ENCODE measurements around the gene C19orf38. TPM values are rescaled to one million over a fixed set of nuclear protein-coding genes. Genes with fewer than 3 reads are reported as not detected.

Gene C19orf38
- polyA plus RNA-seq, 1 of the 3 experiments (the other 2 are of a cell fraction) = 0.15 TPM

DNA sequence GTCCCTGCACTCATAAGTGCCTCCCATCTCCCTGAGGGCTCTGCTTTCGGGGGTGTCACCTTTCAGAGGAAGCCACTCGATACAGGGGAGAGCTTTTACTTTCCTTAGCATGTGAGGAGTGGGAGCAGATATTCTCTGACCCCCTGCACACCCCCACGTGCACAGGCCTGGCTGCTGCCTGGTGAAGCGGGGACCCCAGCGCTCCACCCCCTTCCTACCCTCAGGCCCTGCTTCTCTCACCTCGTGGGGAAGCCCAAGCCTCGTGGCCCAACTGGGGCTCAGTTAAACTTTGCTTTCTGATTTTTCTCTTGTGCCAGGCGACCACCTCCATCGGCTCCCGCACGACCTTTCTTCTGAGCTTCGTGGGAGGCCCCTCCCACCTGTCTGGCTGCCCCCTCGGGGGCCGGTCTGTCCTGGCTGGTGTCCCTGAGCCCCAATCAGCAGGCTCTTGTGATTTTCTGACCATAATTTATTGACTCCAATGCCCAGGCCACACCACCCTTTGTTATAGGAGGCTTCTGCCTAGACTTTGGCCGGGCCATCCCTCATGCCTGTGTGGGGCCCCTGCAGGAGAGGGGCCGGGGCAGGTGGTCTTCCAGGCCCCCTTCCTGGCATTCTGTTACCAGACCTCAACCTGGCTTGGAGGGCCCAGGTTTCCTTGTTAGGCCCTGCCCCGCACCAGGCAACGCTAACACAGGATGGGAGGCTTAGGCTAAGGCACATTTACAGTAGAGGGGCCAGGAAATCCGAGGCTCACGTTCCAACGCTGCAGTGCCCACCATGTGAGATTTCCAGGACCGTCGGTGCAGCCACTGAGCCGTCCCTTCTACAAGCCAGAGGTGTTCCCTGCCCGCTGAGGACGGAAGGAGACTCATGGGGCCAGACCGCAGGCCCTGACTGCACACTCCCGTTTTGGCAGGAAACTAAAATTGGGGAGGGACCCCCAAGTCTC lies 16.0 kb upstream of the C19orf38 start:
- Histone ChIP-seq H3K36me3 (replicated peaks in 1 of 2; ENCODE audit: control insufficient read depth in 1 of 2, insufficient read depth in 2 of 2, low read length in 1 of 2) (peaks cover 8 to 24% of the 10 kb centered on the region in 2 experiments), H3K4me1 (ENCODE audit: control insufficient read depth in 1 of 2, insufficient read depth in 2 of 2, low read depth in 1 of 2, low read length in 1 of 2) (peaks cover 0 to 13% of the 10 kb centered on the region in 2 experiments; a peak in 1 of 4 replicates), H3K4me3 (ENCODE audit: low read depth in 2 of 2, low read length in 1 of 2) (no peak overlapping the region), H3F3A (replicated peaks; ENCODE audit: insufficient read depth) (peaks cover 10% of the 10 kb centered on the region), H3K27ac (ENCODE audit: low read depth in 2 of 2, low read length in 1 of 2) (no peak overlapping the region), H3K9ac (no peak overlapping the region), H3K9me2 (no peaks in the 10 kb centered on the region), H3K79me2 (ENCODE audit: insufficient read depth) (0 out of 2 replicates have a peak, but pooled peaks cover 10% of the 10 kb centered on the region), H3K27me3 (ENCODE audit: insufficient read depth) (no peaks in the 10 kb centered on the region), H2AFZ (ENCODE audit: low read depth) (no peak overlapping the region), H3K9me3 (no peaks in the 10 kb centered on the region), H4K20me1 (ENCODE audit: insufficient read depth) (no peaks in the 10 kb centered on the region), H3K4me2 (no peak overlapping the region)
- WGBS (ENCODE audit: low lambda C conversion rate) = 96% methylated on average over 18 of the region's 28 CpGs
- DNase-seq = no peak
- CTCF ChIA-PET = interaction anchor here (1.0 to 2.1 kb wide), 3 partner anchors 32 to 39 kb away, joined by 3 to 7 read pairs (median 3); no protein-coding TSS in a partner anchor
- POLR2A ChIA-PET = interaction anchor here (1.0 kb wide), 1 partner anchor 14 kb away, joined by 3 read pairs; no protein-coding TSS in a partner anchor
- TF ChIP-seq NRF1 (IDR thresholded peaks at IDR 0.05; ENCODE audit: low read depth, low read length) (no peak), ELF1 (IDR thresholded peaks at IDR 0.05) (no peak), GATA2 (CRISPR knock-in tag; IDR thresholded peaks at IDR 0.05) (no peak), FOXM1 (IDR thresholded peaks at IDR 0.05; ENCODE audit: low read depth) (no peak)
- TF ChIP-seq, protein P1, sequence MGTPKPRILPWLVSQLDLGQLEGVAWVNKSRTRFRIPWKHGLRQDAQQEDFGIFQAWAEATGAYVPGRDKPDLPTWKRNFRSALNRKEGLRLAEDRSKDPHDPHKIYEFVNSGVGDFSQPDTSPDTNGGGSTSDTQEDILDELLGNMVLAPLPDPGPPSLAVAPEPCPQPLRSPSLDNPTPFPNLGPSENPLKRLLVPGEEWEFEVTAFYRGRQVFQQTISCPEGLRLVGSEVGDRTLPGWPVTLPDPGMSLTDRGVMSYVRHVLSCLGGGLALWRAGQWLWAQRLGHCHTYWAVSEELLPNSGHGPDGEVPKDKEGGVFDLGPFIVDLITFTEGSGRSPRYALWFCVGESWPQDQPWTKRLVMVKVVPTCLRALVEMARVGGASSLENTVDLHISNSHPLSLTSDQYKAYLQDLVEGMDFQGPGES (IDR thresholded peaks at IDR 0.05; ENCODE audit: low read depth, low read length) = no peak
- TF ChIP-seq, protein P2, sequence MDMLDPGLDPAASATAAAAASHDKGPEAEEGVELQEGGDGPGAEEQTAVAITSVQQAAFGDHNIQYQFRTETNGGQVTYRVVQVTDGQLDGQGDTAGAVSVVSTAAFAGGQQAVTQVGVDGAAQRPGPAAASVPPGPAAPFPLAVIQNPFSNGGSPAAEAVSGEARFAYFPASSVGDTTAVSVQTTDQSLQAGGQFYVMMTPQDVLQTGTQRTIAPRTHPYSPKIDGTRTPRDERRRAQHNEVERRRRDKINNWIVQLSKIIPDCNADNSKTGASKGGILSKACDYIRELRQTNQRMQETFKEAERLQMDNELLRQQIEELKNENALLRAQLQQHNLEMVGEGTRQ (IDR thresholded peaks at IDR 0.05; ENCODE audit: borderline replicate concordance, low read depth, low read length) = no peak
- TF ChIP-seq, protein P3, sequence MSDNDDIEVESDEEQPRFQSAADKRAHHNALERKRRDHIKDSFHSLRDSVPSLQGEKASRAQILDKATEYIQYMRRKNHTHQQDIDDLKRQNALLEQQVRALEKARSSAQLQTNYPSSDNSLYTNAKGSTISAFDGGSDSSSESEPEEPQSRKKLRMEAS (IDR thresholded peaks at IDR 0.05; ENCODE audit: low read depth) = no peak
- TF ChIP-seq, protein P4, sequence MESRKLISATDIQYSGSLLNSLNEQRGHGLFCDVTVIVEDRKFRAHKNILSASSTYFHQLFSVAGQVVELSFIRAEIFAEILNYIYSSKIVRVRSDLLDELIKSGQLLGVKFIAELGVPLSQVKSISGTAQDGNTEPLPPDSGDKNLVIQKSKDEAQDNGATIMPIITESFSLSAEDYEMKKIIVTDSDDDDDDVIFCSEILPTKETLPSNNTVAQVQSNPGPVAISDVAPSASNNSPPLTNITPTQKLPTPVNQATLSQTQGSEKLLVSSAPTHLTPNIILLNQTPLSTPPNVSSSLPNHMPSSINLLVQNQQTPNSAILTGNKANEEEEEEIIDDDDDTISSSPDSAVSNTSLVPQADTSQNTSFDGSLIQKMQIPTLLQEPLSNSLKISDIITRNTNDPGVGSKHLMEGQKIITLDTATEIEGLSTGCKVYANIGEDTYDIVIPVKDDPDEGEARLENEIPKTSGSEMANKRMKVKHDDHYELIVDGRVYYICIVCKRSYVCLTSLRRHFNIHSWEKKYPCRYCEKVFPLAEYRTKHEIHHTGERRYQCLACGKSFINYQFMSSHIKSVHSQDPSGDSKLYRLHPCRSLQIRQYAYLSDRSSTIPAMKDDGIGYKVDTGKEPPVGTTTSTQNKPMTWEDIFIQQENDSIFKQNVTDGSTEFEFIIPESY (IDR thresholded peaks at IDR 0.05; ENCODE audit: borderline replicate concordance, low read depth) = no peak

DNA sequence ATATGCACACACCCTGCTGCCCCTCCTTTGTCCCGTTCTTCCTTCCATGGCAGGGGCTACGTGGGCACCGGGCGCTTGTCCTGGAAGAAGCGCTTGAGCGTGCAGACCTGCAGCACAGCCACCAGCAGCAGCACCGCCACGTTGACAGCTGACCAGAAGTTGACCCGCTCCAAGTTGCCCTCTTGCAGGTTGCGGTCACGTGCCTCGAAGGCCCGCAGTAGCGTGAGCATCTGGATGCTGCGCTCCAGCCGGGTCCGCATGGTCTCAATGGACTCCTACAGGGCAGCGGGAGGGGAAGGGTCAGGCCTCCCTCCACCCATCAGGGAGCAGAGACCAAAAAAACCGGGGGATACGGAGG lies 15.3 kb upstream of the C19orf38 start:
- H3K9ac ChIP-seq = no peak overlapping the region
- no peaks in the 10 kb centered on the region for H3K9me3 ChIP-seq
- H3F3A ChIP-seq (replicated peaks; ENCODE audit: insufficient read depth) = peaks cover 10% of the 10 kb centered on the region
- H3K27ac ChIP-seq (ENCODE audit: low read depth in 2 of 2, low read length in 1 of 2) = no peak overlapping the region
- H2AFZ ChIP-seq (ENCODE audit: low read depth) = no peak overlapping the region
- no peak overlapping the region for H3K4me3 ChIP-seq (ENCODE audit: low read depth in 2 of 2, low read length in 1 of 2)
- TF ChIP-seq RFX5 (IDR thresholded peaks at IDR 0.05; ENCODE audit: low read length) = no peak
- TF ChIP-seq RCOR1 (IDR thresholded peaks at IDR 0.05; ENCODE audit: low read length) = no peak
- POLR2A ChIA-PET = no interaction called here
- no peaks in the 10 kb centered on the region for H3K27me3 ChIP-seq (ENCODE audit: insufficient read depth)
- 0 out of 2 replicates have a peak, but pooled peaks cover 10% of the 10 kb centered on the region for H3K79me2 ChIP-seq (ENCODE audit: insufficient read depth)
- peaks cover 0 to 13% of the 10 kb centered on the region in 2 experiments; a peak in 1 of 4 replicates for H3K4me1 ChIP-seq (ENCODE audit: control insufficient read depth in 1 of 2, insufficient read depth in 2 of 2, low read depth in 1 of 2, low read length in 1 of 2)
- CTCF ChIA-PET = interaction anchor here (1.0 kb wide), 3 partner anchors 28 to 38 kb away, joined by 3 read pairs; no protein-coding TSS in a partner anchor
- H3K36me3 ChIP-seq (replicated peaks in 1 of 2; ENCODE audit: control insufficient read depth in 1 of 2, insufficient read depth in 2 of 2, low read length in 1 of 2) = peaks cover 8 to 24% of the 10 kb centered on the region in 2 experiments
- H3K9me2 ChIP-seq = no peaks in the 10 kb centered on the region
- no peak for DNase-seq
- 97% methylated on average over 6 of the region's 20 CpGs for WGBS (ENCODE audit: low lambda C conversion rate)
- no peaks in the 10 kb centered on the region for H4K20me1 ChIP-seq (ENCODE audit: insufficient read depth)
- H3K4me2 ChIP-seq = no peak overlapping the region
